ENCODE results near the gene EXOC6. TPM values are rescaled to one million over a fixed set of nuclear protein-coding genes. Genes with fewer than 3 reads are reported as not detected.

Gene EXOC6
- total RNA-seq, 1 experiment from 2014 or later, result 17.0 TPM

DNA sequence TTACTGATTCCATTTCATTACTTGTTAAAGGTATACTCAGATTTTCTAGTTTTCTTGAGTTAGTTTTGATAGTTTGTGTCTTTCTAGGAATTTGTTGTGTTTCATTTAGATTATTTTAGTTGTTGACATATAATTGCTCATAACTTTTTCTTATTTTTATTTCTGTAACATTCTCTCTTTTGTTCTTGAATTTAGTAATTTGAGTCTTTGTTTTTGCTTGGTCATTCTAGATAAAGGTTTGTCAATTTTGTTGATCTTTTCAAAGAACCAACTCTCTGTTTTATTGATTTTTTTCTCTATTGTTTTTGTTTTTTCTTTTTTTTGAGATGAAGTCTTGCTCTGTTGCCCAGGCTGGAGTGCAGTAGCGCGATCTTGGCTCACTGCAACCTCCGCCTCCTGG lies 7.2 kb downstream of the EXOC6 start:
- Histone ChIP-seq H3K9me3 (ENCODE audit: control insufficient read depth, insufficient read depth, low read depth, low read length) (peaks cover 29% of the 10 kb centered on the region), H3K36me3 (ENCODE audit: control insufficient read depth, insufficient read depth, low read length) (no peaks in the 10 kb centered on the region), H3K4me3 (ENCODE audit: low read depth in 2 of 2, low read length in 2 of 2) (no peak overlapping the region), H3K4me1 (ENCODE audit: control insufficient read depth, insufficient read depth, low read length) (no peaks in the 10 kb centered on the region), H3K27ac (ENCODE audit: low read length) (no peak overlapping the region), H3K27me3 (ENCODE audit: control insufficient read depth, insufficient read depth, low read length) (no peaks in the 10 kb centered on the region)
- DNase-seq (ENCODE audit: low read depth, low spot score) (no peak), ATAC-seq (no peak)
- no TSS peak for BruUV-seq (replicated peaks)
- in situ Hi-C loops (cut with HindIII; ENCODE audit: low pct_unique_long_range_greater_than_20kb, low sequenced_read_pairs), result no loop called here
- POLR2A ChIA-PET, result interaction anchor here (0.6 to 0.7 kb wide), 2 partner anchors 412 to 476 kb away, joined by 3 read pairs; no protein-coding TSS in a partner anchor
- TF ChIP-seq REST (IDR thresholded peaks at IDR 0.05; ENCODE audit: insufficient read depth in 1 of 2, low read depth in 2 of 2, low read length in 1 of 2) (no peak), SIN3A (IDR thresholded peaks at IDR 0.05; ENCODE audit: borderline replicate concordance, insufficient read depth, low read depth, low read length) (no peak)
- TF ChIP-seq, protein P1, sequence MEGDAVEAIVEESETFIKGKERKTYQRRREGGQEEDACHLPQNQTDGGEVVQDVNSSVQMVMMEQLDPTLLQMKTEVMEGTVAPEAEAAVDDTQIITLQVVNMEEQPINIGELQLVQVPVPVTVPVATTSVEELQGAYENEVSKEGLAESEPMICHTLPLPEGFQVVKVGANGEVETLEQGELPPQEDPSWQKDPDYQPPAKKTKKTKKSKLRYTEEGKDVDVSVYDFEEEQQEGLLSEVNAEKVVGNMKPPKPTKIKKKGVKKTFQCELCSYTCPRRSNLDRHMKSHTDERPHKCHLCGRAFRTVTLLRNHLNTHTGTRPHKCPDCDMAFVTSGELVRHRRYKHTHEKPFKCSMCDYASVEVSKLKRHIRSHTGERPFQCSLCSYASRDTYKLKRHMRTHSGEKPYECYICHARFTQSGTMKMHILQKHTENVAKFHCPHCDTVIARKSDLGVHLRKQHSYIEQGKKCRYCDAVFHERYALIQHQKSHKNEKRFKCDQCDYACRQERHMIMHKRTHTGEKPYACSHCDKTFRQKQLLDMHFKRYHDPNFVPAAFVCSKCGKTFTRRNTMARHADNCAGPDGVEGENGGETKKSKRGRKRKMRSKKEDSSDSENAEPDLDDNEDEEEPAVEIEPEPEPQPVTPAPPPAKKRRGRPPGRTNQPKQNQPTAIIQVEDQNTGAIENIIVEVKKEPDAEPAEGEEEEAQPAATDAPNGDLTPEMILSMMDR (IDR thresholded peaks at IDR 0.05), result no peak
- CTCF ChIA-PET, result no interaction called here
- intact Hi-C loops (cut with micrococcal nuclease; ENCODE audit: unreplicated experiment), result no loop called here

DNA sequence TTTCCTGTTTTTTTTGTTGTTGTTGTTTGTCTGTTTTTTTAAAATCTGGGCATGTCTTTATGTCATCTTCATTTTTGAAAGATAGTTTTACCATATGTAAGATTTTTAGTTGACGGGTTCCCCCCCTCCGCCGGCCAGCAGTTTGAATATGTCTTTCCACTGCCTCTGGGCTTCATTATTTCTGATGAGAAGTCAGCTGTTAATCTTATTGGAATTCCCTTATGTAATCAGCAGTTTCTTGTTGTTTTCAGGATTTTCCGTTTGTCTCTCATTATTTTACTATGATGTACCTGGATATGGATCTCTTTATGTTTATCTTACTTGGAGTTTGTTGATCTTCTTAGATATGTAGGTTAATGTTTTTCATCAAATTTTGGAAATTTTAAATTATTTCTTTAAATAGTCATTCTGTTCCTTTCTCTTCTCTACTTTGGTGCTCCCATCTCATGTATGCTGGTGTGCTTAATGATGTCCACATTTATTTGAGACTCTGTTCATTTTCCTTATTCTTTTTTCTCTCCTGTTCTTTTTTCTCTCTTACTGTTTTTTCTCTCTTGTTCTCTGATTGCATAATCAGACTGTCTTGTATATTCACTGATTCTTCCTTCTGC lies 9.7 kb downstream of the EXOC6 start:
- ChIA-PET POLR2A (no interaction called here), CTCF (no interaction called here)
- in situ Hi-C loops (cut with HindIII; ENCODE audit: low pct_unique_long_range_greater_than_20kb, low sequenced_read_pairs) (no loop called here), intact Hi-C loops (cut with micrococcal nuclease; ENCODE audit: unreplicated experiment) (no loop called here)
- no peak overlapping the region for H3K27ac ChIP-seq (ENCODE audit: low read length)
- H3K4me3 ChIP-seq (ENCODE audit: low read depth in 2 of 2, low read length in 2 of 2), result no peak overlapping the region
- peaks cover 29% of the 10 kb centered on the region for H3K9me3 ChIP-seq (ENCODE audit: control insufficient read depth, insufficient read depth, low read depth, low read length)
- DNase-seq (ENCODE audit: low read depth, low spot score) (no peak), ATAC-seq (no peak)
- no peaks in the 10 kb centered on the region for H3K36me3 ChIP-seq (ENCODE audit: control insufficient read depth, insufficient read depth, low read length)
- TF ChIP-seq TCF7L2 (IDR thresholded peaks at IDR 0.05; ENCODE audit: low read depth, low read length), result no peak
- H3K27me3 ChIP-seq (ENCODE audit: control insufficient read depth, insufficient read depth, low read length), result no peaks in the 10 kb centered on the region
- no TSS peak for BruUV-seq (replicated peaks)
- H3K4me1 ChIP-seq (ENCODE audit: control insufficient read depth, insufficient read depth, low read length), result no peaks in the 10 kb centered on the region

- TF ChIP-seq TCF7L2 (IDR thresholded peaks at IDR 0.05; ENCODE audit: low read depth, low read length) (no peak), POLR2AphosphoS5 (IDR thresholded peaks at IDR 0.05; ENCODE audit: low read depth, low read length) (no peak), SIN3A (IDR thresholded peaks at IDR 0.05; ENCODE audit: borderline replicate concordance, insufficient read depth, low read depth, low read length) (no peak), REST (IDR thresholded peaks at IDR 0.05; ENCODE audit: insufficient read depth in 1 of 2, low read depth in 2 of 2, low read length in 1 of 2) (no peak)
- TF ChIP-seq, protein P1 (IDR thresholded peaks at IDR 0.05), result no peak
- DNase-seq (ENCODE audit: low read depth, low spot score) (no peak), ATAC-seq (no peak)
- ChIA-PET CTCF (no interaction called here), POLR2A (no interaction called here)
- in situ Hi-C loops (cut with HindIII; ENCODE audit: low pct_unique_long_range_greater_than_20kb, low sequenced_read_pairs), result no loop called here
- Histone ChIP-seq H3K9me3 (ENCODE audit: control insufficient read depth, insufficient read depth, low read depth, low read length) (no peaks in the 10 kb centered on the region), H3K4me1 (ENCODE audit: control insufficient read depth, insufficient read depth, low read length) (no peaks in the 10 kb centered on the region), H3K36me3 (ENCODE audit: control insufficient read depth, insufficient read depth, low read length) (no peaks in the 10 kb centered on the region), H3K27ac (ENCODE audit: low read length) (no peak overlapping the region), H3K4me3 (ENCODE audit: low read depth in 2 of 2, low read length in 2 of 2) (no peak overlapping the region), H3K27me3 (ENCODE audit: control insufficient read depth, insufficient read depth, low read length) (no peaks in the 10 kb centered on the region)
- no TSS peak for BruUV-seq (replicated peaks)
- intact Hi-C loops (cut with micrococcal nuclease; ENCODE audit: unreplicated experiment), result no loop called here
Measured at GRCh38 chr10:92867235-92867634, 18.9 kb downstream of the EXOC6 start.
